HCT116 (cell line): ENCODE measurements around the gene ZMYND19. TPM values are rescaled to one million over a fixed set of nuclear protein-coding genes. Genes with fewer than 3 reads are reported as not detected.

Experiments used
- ATAC-seq: fragments of 200-7000 bp; cut with Tn5 transposase; 2 replicates; pipeline ENCODE4 v1.9.1; 2020; ENCODE audit warnings: mild to moderate bottlenecking, moderate library complexity
- BruUV-seq: library from RNA; stranded (reverse); fragments of 400-500 nt; replicated peaks from 2 replicates; lab custom pipeline; 2021; lab: Mats Ljungman, UMichigan
- CTCF ChIA-PET: fragments of 300-600 bp; sonication (Branson Sonifier 250); formaldehyde crosslinking; loops from one replicate; lab custom pipeline; 2021; ENCODE audit warnings: antibody characterized with exemption; lab: Charles Lee
- POLR2A ChIA-PET: fragments of 300-600, 350-600 bp; sonication (Branson Sonifier 250); formaldehyde crosslinking; loops from one replicate; lab custom pipeline; 2021; ENCODE audit warnings: antibody characterized with exemption; lab: Charles Lee
- RAD21 ChIA-PET, 2 experiments: fragments of 300-600 bp; sonication (Branson Sonifier 250); formaldehyde crosslinking; loops; one replicate each; lab custom pipeline; 2023; ENCODE audit warnings: low total read pairs in 2 of 2; ENCODE audit not compliant: uncharacterized antibody in 2 of 2, unreplicated experiment in 2 of 2, low non-redundant PET in 1 of 2; lab: Charles Lee
- DNase-seq: peaks from one replicate; pipeline ENCODE4 v3.0.0-alpha.2; 2010; ENCODE audit warnings: low read depth, low spot score
- H2AFZ ChIP-seq: fragments of 200-600 bp; shearing (Covaris generic), sonication (generic); 2 replicates; pipeline ENCODE4 v1.6.1; 2017; ENCODE audit warnings: low read depth, mixed run types, mixed read lengths, antibody characterized with exemption, low read length; ENCODE audit not compliant: poor library complexity, severe bottlenecking
- H3K27ac ChIP-seq: 2 replicates; pipeline ENCODE4 v1.5.1; 2012; ENCODE audit warnings: low read depth, low read length
- H3K27me3 ChIP-seq: fragments of 200-600 bp; sonication (generic); 2 replicates; pipeline ENCODE4 v1.6.1; 2016; ENCODE audit warnings: mixed run types, low read length, mixed read lengths; ENCODE audit not compliant: insufficient read depth
- H3K36me3 ChIP-seq, 2 experiments: fragments of 200-500 bp in 1 of 2; fragments of 200-600 bp in 1 of 2; sonication (Bioruptor generic) in 1 of 2; sonication (generic) in 1 of 2; 2 replicates each; pipeline versions ENCODE4 v1.5.1 to v1.6.1; 2014 to 2016; ENCODE audit warnings: low read length in 2 of 2, inconsistent platforms in 1 of 2, mixed read lengths in 1 of 2, mixed run types in 1 of 2; ENCODE audit not compliant: insufficient read depth in 2 of 2, control insufficient read depth in 1 of 2
- H3K4me1 ChIP-seq, 2 experiments: fragments of 200-600 bp in 1 of 2; sonication (generic) in 1 of 2; 2 replicates each; pipeline versions ENCODE4 v1.5.1 to v1.6.1; 2012 to 2017; ENCODE audit warnings: low read length in 2 of 2, inconsistent platforms in 1 of 2, mild to moderate bottlenecking in 1 of 2, mixed read lengths in 1 of 2, mixed run types in 1 of 2, moderate library complexity in 1 of 2; ENCODE audit not compliant: insufficient read depth in 2 of 2, control insufficient read depth in 1 of 2
- H3K4me2 ChIP-seq: fragments of 200-600 bp; sonication (generic); 2 replicates; pipeline ENCODE4 v1.6.1; 2017; ENCODE audit warnings: mixed run types, low read length, mixed read lengths
- H3K4me3 ChIP-seq, 2 experiments: fragments of 200-600 bp in 1 of 2; sonication (generic) in 1 of 2; replicated peaks in 1 of 2; 2 replicates each; pipeline ENCODE4 v1.5.1; 2011 to 2016; ENCODE audit warnings: low read length in 2 of 2, control low read depth in 1 of 2, low read depth in 1 of 2, mild to moderate bottlenecking in 1 of 2, mixed read lengths in 1 of 2, mixed run types in 1 of 2
- H3K79me2 ChIP-seq: fragments of 200-600 bp; sonication (generic); 2 replicates; pipeline ENCODE4 v1.6.1; 2017; ENCODE audit warnings: mild to moderate bottlenecking, mixed run types, low read length, moderate library complexity, mixed read lengths; ENCODE audit not compliant: insufficient read depth
- H3K9ac ChIP-seq: fragments of 200-600 bp; sonication (generic); 2 replicates; pipeline ENCODE4 v1.6.1; 2016; ENCODE audit warnings: low read length, mixed read lengths
- H3K9me2 ChIP-seq: fragments of 200-600 bp; sonication (generic), shearing (Covaris generic); 2 replicates; pipeline ENCODE4 v1.6.1; 2017; ENCODE audit warnings: mixed run types, mild to moderate bottlenecking, moderate library complexity; ENCODE audit not compliant: insufficient read depth
- H3K9me3 ChIP-seq, 2 experiments: fragments of 200-500 bp in 1 of 2; fragments of 200-600 bp in 1 of 2; sonication (Bioruptor generic) in 1 of 2; sonication (generic) in 1 of 2; 2 replicates each; pipeline ENCODE4 v1.6.1; 2014 to 2017; ENCODE audit warnings: low read length in 2 of 2, mixed read lengths in 2 of 2, inconsistent platforms in 1 of 2, low read depth in 1 of 2, mild to moderate bottlenecking in 1 of 2, mixed run types in 1 of 2, moderate library complexity in 1 of 2; ENCODE audit not compliant: control insufficient read depth in 1 of 2, insufficient read depth in 1 of 2
- H4K20me1 ChIP-seq: fragments of 200-600 bp; sonication (generic), shearing (Covaris generic); 2 replicates; pipeline ENCODE4 v1.6.1; 2017; ENCODE audit warnings: mixed run types, mild to moderate bottlenecking, moderate library complexity; ENCODE audit not compliant: insufficient read depth
- EGR1 ChIP-seq: IDR thresholded peaks from 2 replicates; pipeline ENCODE4 v1.6.1; 2012; ENCODE audit warnings: low read depth
- ELF1 ChIP-seq: IDR thresholded peaks from 2 replicates; pipeline ENCODE4 v1.6.1; 2012; ENCODE audit warnings: low read depth, borderline replicate concordance
- EZH2 ChIP-seq: fragments of 200-600 bp; sonication (generic); IDR thresholded peaks from 2 replicates; pipeline ENCODE4 v1.6.1; 2017; ENCODE audit warnings: antibody characterized with exemption, mixed run types
- JUND ChIP-seq: IDR thresholded peaks from 2 replicates; pipeline ENCODE4 v1.6.1; 2012
- POLR2A ChIP-seq: IDR thresholded peaks from 2 replicates; pipeline ENCODE4 v1.7.0; 2011; ENCODE audit warnings: borderline replicate concordance; ENCODE audit not compliant: insufficient read depth, insufficient read length; ENCODE audit errors: extremely low read depth
- POLR2AphosphoS5 ChIP-seq: IDR thresholded peaks from 2 replicates; pipeline ENCODE4 v1.6.1; 2011; ENCODE audit warnings: mild to moderate bottlenecking, low read depth, low read length, moderate library complexity
- RAD21 ChIP-seq: IDR thresholded peaks from 2 replicates; pipeline ENCODE4 v1.6.1; 2012; ENCODE audit warnings: low read depth, mild to moderate bottlenecking
- ZFX ChIP-seq: fragments of 450-650 bp; IDR thresholded peaks from 2 replicates; pipeline ENCODE4 v1.6.1; 2017
- intact Hi-C: fragments of 100-400 bp; cut with micrococcal nuclease; formaldehyde crosslinking; loops from 2 replicates; pipeline ENCODE4 v1.10.0; 2022
- total RNA-seq: library from RNA; stranded (reverse); gene quantifications from one replicate; pipeline ENCODE4 v1.2.1, GENCODE V29; 2021; ENCODE audit not compliant: unreplicated experiment
- TF ChIP-seq, protein P1 (sequence below): IDR thresholded peaks from 2 replicates; pipeline ENCODE4 v1.6.1; 2011; ENCODE audit warnings: mild to moderate bottlenecking, low read length, moderate library complexity; ENCODE audit not compliant: insufficient replicate concordance; ENCODE audit errors: extremely low read depth
- TF ChIP-seq, protein P2 (sequence below): IDR thresholded peaks from 2 replicates; pipeline ENCODE4 v1.6.1; 2012
- TF ChIP-seq, protein P3 (sequence below), 3 experiments: fragments of 200-600 bp in 1 of 3; sonication (generic) in 1 of 3; IDR thresholded peaks in 2 of 3; conservative IDR thresholded peaks in 1 of 3; 2 replicates each; pipeline ENCODE4 v1.5.1; 2012 to 2017; ENCODE audit warnings: low read depth in 2 of 3, low read length in 2 of 3, antibody characterized with exemption in 1 of 3, borderline replicate concordance in 1 of 3, control low read depth in 1 of 3, mild to moderate bottlenecking in 1 of 3, mixed read lengths in 1 of 3, mixed run types in 1 of 3, moderate library complexity in 1 of 3; ENCODE audit not compliant: insufficient read depth in 1 of 3

The ZMYND19 gene
- total RNA-seq, 1 experiment from 2014 or later = 57.4 TPM

DNA sequence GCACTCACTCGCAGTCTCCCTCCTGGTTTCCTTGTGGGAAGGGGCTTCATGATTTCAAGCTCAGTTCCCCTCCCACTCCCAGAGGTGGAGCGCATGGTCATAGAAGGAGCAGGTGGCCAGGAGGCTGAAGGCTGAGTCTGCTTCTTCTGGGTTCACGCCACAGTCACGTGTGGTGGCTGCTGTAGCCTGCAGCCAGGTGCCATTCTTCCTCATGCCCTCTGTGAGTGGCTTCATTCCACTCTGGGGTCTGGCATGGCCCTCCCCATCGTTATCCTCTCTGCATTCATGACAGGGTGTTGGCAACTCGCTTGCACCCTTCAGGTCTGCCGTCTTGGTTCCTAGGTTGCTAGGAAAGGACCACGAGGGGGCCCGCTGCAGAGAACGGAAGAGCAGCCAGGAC is 35.1 kb downstream of the ZMYND19 start:
- Histone ChIP-seq H2AFZ (no peak overlapping the region), H3K9me3 (no peaks in the 10 kb centered on the region), H3K9ac (no peak overlapping the region), H3K27me3 (no peaks in the 10 kb centered on the region), H3K27ac (no peak overlapping the region), H3K79me2 (peaks cover 23% of the 10 kb centered on the region), H4K20me1 (peaks cover 8% of the 10 kb centered on the region; the same call in 1 of the 2 replicates), H3K4me2 (no peak overlapping the region)
- DNase-seq = no peak
- POLR2A ChIA-PET = no interaction called here
- BruUV-seq = no TSS peak
- TF ChIP-seq, protein P1, sequence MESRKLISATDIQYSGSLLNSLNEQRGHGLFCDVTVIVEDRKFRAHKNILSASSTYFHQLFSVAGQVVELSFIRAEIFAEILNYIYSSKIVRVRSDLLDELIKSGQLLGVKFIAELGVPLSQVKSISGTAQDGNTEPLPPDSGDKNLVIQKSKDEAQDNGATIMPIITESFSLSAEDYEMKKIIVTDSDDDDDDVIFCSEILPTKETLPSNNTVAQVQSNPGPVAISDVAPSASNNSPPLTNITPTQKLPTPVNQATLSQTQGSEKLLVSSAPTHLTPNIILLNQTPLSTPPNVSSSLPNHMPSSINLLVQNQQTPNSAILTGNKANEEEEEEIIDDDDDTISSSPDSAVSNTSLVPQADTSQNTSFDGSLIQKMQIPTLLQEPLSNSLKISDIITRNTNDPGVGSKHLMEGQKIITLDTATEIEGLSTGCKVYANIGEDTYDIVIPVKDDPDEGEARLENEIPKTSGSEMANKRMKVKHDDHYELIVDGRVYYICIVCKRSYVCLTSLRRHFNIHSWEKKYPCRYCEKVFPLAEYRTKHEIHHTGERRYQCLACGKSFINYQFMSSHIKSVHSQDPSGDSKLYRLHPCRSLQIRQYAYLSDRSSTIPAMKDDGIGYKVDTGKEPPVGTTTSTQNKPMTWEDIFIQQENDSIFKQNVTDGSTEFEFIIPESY = no peak
- TF ChIP-seq, protein P2, sequence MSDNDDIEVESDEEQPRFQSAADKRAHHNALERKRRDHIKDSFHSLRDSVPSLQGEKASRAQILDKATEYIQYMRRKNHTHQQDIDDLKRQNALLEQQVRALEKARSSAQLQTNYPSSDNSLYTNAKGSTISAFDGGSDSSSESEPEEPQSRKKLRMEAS = no peak
- TF ChIP-seq EZH2 (no peak), POLR2AphosphoS5 (no peak), POLR2A (no peak), ELF1 (no peak), RAD21 (no peak), JUND (no peak), EGR1 (no peak), ZFX (no peak)
- TF ChIP-seq, protein P3, sequence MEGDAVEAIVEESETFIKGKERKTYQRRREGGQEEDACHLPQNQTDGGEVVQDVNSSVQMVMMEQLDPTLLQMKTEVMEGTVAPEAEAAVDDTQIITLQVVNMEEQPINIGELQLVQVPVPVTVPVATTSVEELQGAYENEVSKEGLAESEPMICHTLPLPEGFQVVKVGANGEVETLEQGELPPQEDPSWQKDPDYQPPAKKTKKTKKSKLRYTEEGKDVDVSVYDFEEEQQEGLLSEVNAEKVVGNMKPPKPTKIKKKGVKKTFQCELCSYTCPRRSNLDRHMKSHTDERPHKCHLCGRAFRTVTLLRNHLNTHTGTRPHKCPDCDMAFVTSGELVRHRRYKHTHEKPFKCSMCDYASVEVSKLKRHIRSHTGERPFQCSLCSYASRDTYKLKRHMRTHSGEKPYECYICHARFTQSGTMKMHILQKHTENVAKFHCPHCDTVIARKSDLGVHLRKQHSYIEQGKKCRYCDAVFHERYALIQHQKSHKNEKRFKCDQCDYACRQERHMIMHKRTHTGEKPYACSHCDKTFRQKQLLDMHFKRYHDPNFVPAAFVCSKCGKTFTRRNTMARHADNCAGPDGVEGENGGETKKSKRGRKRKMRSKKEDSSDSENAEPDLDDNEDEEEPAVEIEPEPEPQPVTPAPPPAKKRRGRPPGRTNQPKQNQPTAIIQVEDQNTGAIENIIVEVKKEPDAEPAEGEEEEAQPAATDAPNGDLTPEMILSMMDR (IDR thresholded peaks at IDR 0.05 in 2 of 3, conservative IDR thresholded peaks at IDR 0.05 in 1 of 3; ENCODE audit: borderline replicate concordance in 1 of 3, insufficient read depth in 1 of 3, low read depth in 2 of 3, low read length in 2 of 3) = no peak
- TF ChIP-seq, all 23 proteins: peak for 0
- intact Hi-C loops = no loop called here
- ATAC-seq = no peak
- Histone ChIP-seq H3K9me2 (no peaks in the 10 kb centered on the region), H3K4me1 (peaks cover 5 to 18% of the 10 kb centered on the region in 2 experiments), H3K4me3 (no peak overlapping the region), H3K36me3 (peaks cover 33 to 36% of the 10 kb centered on the region in 2 experiments; a peak in 3 of 4 replicates)
- ChIA-PET RAD21 (no interaction called here), CTCF (interaction anchor here (0.9 kb wide), 1 partner anchor 20 kb away, joined by 3 read pairs; no protein-coding TSS in a partner anchor)
